Stimulated activated CD4-positive, alpha-beta T cell treated with anti-CD3 and anti-CD28 coated beads, Interleukin-4, amount 100 ng/mL, for 1 hour (primary cell): ENCODE measurements around the gene MTNR1B.

ENCODE experiments used
- DNase-seq: peaks from one replicate; pipeline ENCODE4 v3.0.0-alpha.2; 2020

Gene MTNR1B

GRCh38 chr11:92969634-92970347 lies at the start of gene MTNR1B:
TSS of gene MTNR1B (plus strand) at chr11:92969651. CDS start at chr11:92969726, 75 bp downstream.
- DNase-seq, result no peak

GRCh38 chr11:92920331-92920730 lies 49.1 kb upstream of the MTNR1B start:
- DNase-seq, result no peak

- no peak for DNase-seq
Measured at GRCh38 chr11:92922731-92923130, 46.7 kb upstream of the MTNR1B start.

- no peak for DNase-seq
Measured at GRCh38 chr11:92929246-92929645, 40.2 kb upstream of the MTNR1B start.

- DNase-seq, result no peak
Measured at GRCh38 chr11:92929653-92930052, 39.8 kb upstream of the MTNR1B start.

- DNase-seq, result no peak
Measured at GRCh38 chr11:92931746-92932422, 37.6 kb upstream of the MTNR1B start.

- DNase-seq, result no peak
Measured at GRCh38 chr11:92939305-92939704, 30.1 kb upstream of the MTNR1B start.

- no peak for DNase-seq
Measured at GRCh38 chr11:92941676-92942571, 27.5 kb upstream of the MTNR1B start.

GRCh38 chr11:92946707-92947106 lies 22.7 kb upstream of the MTNR1B start:
- DNase-seq, result no peak

GRCh38 chr11:92948116-92948515 lies 21.3 kb upstream of the MTNR1B start:
- no peak for DNase-seq

- DNase-seq, result no peak
Measured at GRCh38 chr11:92954003-92954402, 15.4 kb upstream of the MTNR1B start.

GRCh38 chr11:92955860-92956259 lies 13.6 kb upstream of the MTNR1B start:
- no peak for DNase-seq

GRCh38 chr11:92960886-92961285 lies 8.6 kb upstream of the MTNR1B start:
- no peak for DNase-seq

- DNase-seq, result no peak
Measured at GRCh38 chr11:92962446-92962845, 7.0 kb upstream of the MTNR1B start.

- DNase-seq, result no peak
Measured at GRCh38 chr11:92964471-92964870, 5.0 kb upstream of the MTNR1B start.

GRCh38 chr11:92965196-92965595 lies 4.3 kb upstream of the MTNR1B start:
- DNase-seq, result no peak

GRCh38 chr11:92967178-92967577 lies 2.3 kb upstream of the MTNR1B start:
- no peak for DNase-seq

GRCh38 chr11:92967867-92968266 lies 1.6 kb upstream of the MTNR1B start:
- no peak for DNase-seq

GRCh38 chr11:92969293-92969633 lies 188 bp upstream of the MTNR1B start:
- no peak for DNase-seq

GRCh38 chr11:92972248-92972647 lies 2.8 kb downstream of the MTNR1B start:
- no peak for DNase-seq

GRCh38 chr11:92975285-92975684 lies 5.8 kb downstream of the MTNR1B start:
- no peak for DNase-seq

GRCh38 chr11:92976681-92977080 lies 7.2 kb downstream of the MTNR1B start:
- no peak for DNase-seq

GRCh38 chr11:92977401-92977800 lies 8.0 kb downstream of the MTNR1B start:
- no peak for DNase-seq
